ENCODE measurements around the gene TRAF7. TPM values are rescaled to one million over a fixed set of nuclear protein-coding genes. Genes with fewer than 3 reads are reported as not detected.

Gene TRAF7
- total and polyA plus RNA-seq, 2 donors (not counting 1 experiment from before 2014, with no cell fraction given): 46.1 to 50.9 TPM

- H2AFZ ChIP-seq (ENCODE audit: insufficient read depth, low read depth, low read length, poor library complexity, severe bottlenecking): no peak overlapping the region
- peaks cover 0 to 12% of the 10 kb centered on the region in 2 experiments for H3K36me3 ChIP-seq (replicated peaks in 1 of 2; ENCODE audit: control extremely low read depth in 1 of 2, control insufficient read depth in 1 of 2, extremely low read depth in 1 of 2, insufficient read depth in 2 of 2, low read length in 1 of 2)
- TF ChIP-seq CTCF (IDR thresholded peaks at IDR 0.05) (no peak), EZH2 (IDR thresholded peaks at IDR 0.05; ENCODE audit: borderline replicate concordance, insufficient read depth, low read depth, low read length, poor library complexity, severe bottlenecking) (no peak)
- no peak overlapping the region for H3K4me3 Mint-ChIP-seq
- no peaks in the 10 kb centered on the region for H3K27me3 ChIP-seq (replicated peaks in 1 of 4; ENCODE audit: control extremely low read depth in 1 of 4, control insufficient read depth in 3 of 4, insufficient read depth in 4 of 4, low read length in 3 of 4)
- H4K20me1 ChIP-seq (ENCODE audit: control insufficient read depth, insufficient read depth, low read length, poor library complexity, severe bottlenecking): peaks cover 70% of the 10 kb centered on the region
- H3K27me3 Mint-ChIP-seq: no peaks in the 10 kb centered on the region
- intact Hi-C loops (cut with micrococcal nuclease): no loop called here
- POLR2A ChIA-PET: no interaction called here
- ATAC-seq (ENCODE audit: low read depth) (no peak), DNase-seq (no peak)
- CTCF ChIA-PET: interaction anchor here (0.8 kb wide), 1 partner anchor 88 kb away, joined by 3 read pairs; the partner anchor contains the start of gene ECI1
- peaks cover 0 to 23% of the 10 kb centered on the region in 2 donors for H3K4me1 ChIP-seq (ENCODE audit: control insufficient read depth in 2 of 2, insufficient read depth in 2 of 2, low read length in 2 of 2)
- no peak overlapping the region for H3K27ac ChIP-seq (ENCODE audit: low read length in 2 of 2)
- H3K79me2 ChIP-seq (ENCODE audit: control insufficient read depth, insufficient read depth, low read length): peaks cover 82% of the 10 kb centered on the region
- H3K4me2 ChIP-seq (replicated peaks; ENCODE audit: low read depth, low read length, poor library complexity, severe bottlenecking): no peak overlapping the region
- H3K9me3 ChIP-seq (ENCODE audit: control extremely low read depth in 1 of 3, control insufficient read depth in 2 of 3, insufficient read depth in 1 of 3, low read length in 2 of 3): peaks cover 0 to 14% (median 0%) of the 10 kb centered on the region in 3 donors
- no peak overlapping the region for H3K4me3 ChIP-seq (ENCODE audit: control extremely low read depth in 1 of 5, extremely low read depth in 1 of 5, insufficient read depth in 1 of 5, low read depth in 2 of 5, low read length in 4 of 5)
- no peaks in the 10 kb centered on the region for H3K9me3 Mint-ChIP-seq (ENCODE audit: insufficient read depth)
- WGBS (ENCODE audit: insufficient coverage): 97% methylated on average over 13 of the region's 13 CpGs
- no peak overlapping the region for H3K9ac ChIP-seq (ENCODE audit: low read length)
- no peak overlapping the region for H3K27ac Mint-ChIP-seq
- H3K4me1 Mint-ChIP-seq: peaks cover 16% of the 10 kb centered on the region
Observed at GRCh38 chr16:2162676-2163118, 7.1 kb downstream of the TRAF7 start.

GRCh38 chr16:2163211-2163881, 7.8 kb downstream of the TRAF7 start:
- no peaks in the 10 kb centered on the region for H3K9me3 Mint-ChIP-seq (ENCODE audit: insufficient read depth)
- Histone ChIP-seq H3K79me2 (ENCODE audit: control insufficient read depth, insufficient read depth, low read length) (peaks cover 82% of the 10 kb centered on the region), H3K4me3 (ENCODE audit: control extremely low read depth in 1 of 5, extremely low read depth in 1 of 5, insufficient read depth in 1 of 5, low read depth in 2 of 5, low read length in 4 of 5) (no peak overlapping the region), H3K9ac (ENCODE audit: low read length) (no peak overlapping the region), H3K36me3 (replicated peaks in 1 of 2; ENCODE audit: control extremely low read depth in 1 of 2, control insufficient read depth in 1 of 2, extremely low read depth in 1 of 2, insufficient read depth in 2 of 2, low read length in 1 of 2) (peaks cover 0 to 18% of the 10 kb centered on the region in 2 experiments), H3K4me2 (replicated peaks; ENCODE audit: low read depth, low read length, poor library complexity, severe bottlenecking) (no peak overlapping the region), H3K9me3 (ENCODE audit: control extremely low read depth in 1 of 3, control insufficient read depth in 2 of 3, insufficient read depth in 1 of 3, low read length in 2 of 3) (peaks cover 0 to 14% (median 0%) of the 10 kb centered on the region in 3 donors), H2AFZ (ENCODE audit: insufficient read depth, low read depth, low read length, poor library complexity, severe bottlenecking) (no peak overlapping the region), H3K27ac (ENCODE audit: low read length in 2 of 2) (no peak overlapping the region), H4K20me1 (ENCODE audit: control insufficient read depth, insufficient read depth, low read length, poor library complexity, severe bottlenecking) (peaks cover 64% of the 10 kb centered on the region), H3K27me3 (replicated peaks in 1 of 4; ENCODE audit: control extremely low read depth in 1 of 4, control insufficient read depth in 3 of 4, insufficient read depth in 4 of 4, low read length in 3 of 4) (no peaks in the 10 kb centered on the region), H3K4me1 (ENCODE audit: control insufficient read depth in 2 of 2, insufficient read depth in 2 of 2, low read length in 2 of 2) (peaks cover 0 to 23% of the 10 kb centered on the region in 2 donors)
- intact Hi-C loops (cut with micrococcal nuclease): no loop called here
- ATAC-seq (ENCODE audit: low read depth): no peak
- no peak for DNase-seq
- ChIA-PET CTCF (no interaction called here), POLR2A (interaction anchor here (0.6 kb wide), 1 partner anchor 167 kb away, joined by 5 read pairs; no protein-coding TSS in a partner anchor)
- no peaks in the 10 kb centered on the region for H3K27me3 Mint-ChIP-seq
- WGBS (ENCODE audit: insufficient coverage): 99% methylated on average over 23 of the region's 26 CpGs
- peaks cover 11% of the 10 kb centered on the region for H3K4me1 Mint-ChIP-seq
- TF ChIP-seq CTCF (IDR thresholded peaks at IDR 0.05) (no peak), EZH2 (IDR thresholded peaks at IDR 0.05; ENCODE audit: borderline replicate concordance, insufficient read depth, low read depth, low read length, poor library complexity, severe bottlenecking) (no peak)
- H3K27ac Mint-ChIP-seq: no peak overlapping the region
- no peak overlapping the region for H3K4me3 Mint-ChIP-seq
